ENCODE data around the gene FOXD3.
A peak's percentile ranks its signal among the peaks of the same experiment; 100 is the strongest.

The FOXD3 gene

DNA sequence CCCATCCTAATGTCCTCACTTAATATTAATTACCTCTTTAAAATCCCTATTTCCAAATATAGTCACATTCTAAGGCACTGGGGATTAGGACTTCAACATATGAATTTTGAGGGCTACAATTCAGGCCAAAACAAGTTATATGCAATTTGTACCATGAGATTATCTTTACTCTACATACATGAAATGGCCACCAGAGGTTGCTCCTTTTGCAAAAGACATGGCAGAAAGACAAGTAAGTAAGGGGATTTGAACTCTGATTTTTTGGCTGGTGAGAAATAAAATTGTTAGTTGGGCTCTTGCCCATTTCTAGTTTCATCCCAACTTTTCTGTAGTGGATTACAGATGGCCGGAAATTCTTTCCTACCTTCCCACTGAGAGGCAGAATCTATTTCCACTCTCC lies 40.2 kb downstream of the FOXD3 start:
- DNase-seq = no peak

DNA sequence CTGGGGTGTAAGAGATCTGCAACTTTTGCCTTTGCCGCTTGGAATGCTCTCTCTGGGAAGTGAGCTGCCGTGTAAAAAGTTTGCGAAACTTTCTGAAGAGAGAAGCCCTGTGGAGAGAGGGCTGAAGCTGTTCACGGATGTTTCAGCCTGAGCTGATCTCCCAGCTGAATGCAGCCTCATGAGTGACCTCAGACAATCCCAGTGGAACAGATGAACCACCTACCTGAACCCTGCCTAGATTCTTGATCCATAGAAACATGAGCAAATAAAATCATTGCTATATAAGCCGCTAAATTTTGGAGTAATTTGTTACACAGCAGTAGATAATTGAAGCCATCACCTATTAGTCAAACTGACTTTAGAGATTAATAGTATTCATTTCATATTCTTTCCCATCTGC lies 40.6 kb downstream of the FOXD3 start:
- no peak for DNase-seq

DNA sequence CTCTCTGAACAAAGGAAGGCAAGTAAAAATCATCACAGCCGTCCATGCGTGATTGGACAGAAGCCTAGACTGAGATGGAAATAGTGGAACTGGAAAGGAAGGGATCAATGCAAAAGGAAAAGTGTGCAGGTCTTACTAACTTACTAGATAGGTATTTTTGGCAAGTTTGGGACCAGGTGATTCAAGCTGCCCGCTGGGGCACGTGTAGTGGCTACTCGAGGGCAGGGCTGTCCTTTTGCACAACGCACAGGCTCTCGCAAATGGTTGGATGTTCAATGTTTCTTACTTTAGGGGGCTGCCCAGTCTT lies 44.5 kb downstream of the FOXD3 start:
- no peak for DNase-seq

DNA sequence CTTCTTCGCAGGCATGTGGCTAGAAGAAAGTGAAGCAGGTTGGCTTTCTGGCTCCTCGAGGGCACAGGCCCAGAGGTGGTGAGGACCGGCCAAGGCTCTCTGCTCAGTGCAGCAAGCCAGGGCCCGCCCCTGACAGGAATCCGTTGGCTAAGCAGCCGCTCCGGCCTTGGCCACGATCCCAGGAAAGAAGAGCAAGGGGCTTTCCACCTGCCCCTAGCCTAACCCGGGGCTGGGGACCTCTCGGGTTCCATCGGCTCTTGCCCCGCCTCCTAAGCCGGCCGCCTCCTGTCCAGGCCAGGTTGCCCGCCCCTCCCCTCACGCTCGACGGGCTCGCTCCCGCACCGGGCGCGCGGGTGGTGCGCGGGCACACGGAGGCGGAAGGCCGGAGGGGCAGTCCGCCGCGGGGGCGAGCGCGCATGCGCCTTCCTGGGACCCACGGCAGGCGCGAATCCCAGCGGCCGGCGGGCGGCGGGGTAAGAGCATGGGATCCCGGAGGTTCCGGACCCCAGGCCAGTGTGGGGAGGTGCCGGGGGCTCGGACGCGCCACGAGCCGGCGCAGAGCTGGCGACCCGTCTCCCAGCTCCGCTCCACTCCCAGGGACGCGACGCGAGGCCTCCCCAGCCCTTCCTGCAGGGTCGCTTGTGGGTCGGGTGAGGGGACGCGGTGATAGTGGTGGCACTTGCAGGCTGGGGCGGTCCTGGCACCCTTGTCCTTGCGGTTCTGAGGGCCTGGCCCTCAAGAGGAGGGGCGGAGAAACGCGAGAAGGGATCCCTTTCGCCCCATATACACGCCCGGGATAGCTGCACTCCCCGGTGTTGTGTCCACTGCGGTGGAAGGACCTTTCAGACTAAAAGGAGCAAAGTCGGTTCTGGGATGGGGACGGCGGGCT lies 45.1 kb downstream of the FOXD3 start, which contains the start of gene ALG6:
TSS of gene ALG6 (plus strand) at position 413 of the 889 bp plus-strand sequence. CDS start 3,351 bp downstream, outside the sequence.
- peak; percentile 97 for DNase-seq

DNA sequence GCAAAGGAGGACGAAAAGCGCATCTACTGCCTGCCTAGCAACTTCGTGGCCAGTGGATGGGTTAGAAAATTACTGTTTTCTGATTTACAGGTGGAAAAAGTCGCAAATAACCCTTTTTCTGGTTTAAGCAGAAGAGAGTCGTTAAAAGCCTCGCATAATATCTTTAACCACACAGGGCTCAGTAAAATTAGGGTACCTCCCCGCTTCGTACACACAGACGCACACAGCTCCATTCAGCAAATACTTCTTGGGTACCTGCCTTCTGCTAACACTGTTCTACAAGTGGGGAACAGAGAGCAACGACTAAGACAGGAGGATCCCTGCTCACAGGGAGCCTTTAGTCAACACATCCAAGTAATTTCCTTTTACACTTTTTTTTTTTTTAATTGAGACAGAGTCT lies 45.8 kb downstream of the FOXD3 start:
- no peak for DNase-seq
